ENCODE results near the gene VSTM2B. TPM values are rescaled to one million over a fixed set of nuclear protein-coding genes. Genes with fewer than 3 reads are reported as not detected.

The VSTM2B gene
- total RNA-seq, 2 donors from 2014 or later = not detected

DNA sequence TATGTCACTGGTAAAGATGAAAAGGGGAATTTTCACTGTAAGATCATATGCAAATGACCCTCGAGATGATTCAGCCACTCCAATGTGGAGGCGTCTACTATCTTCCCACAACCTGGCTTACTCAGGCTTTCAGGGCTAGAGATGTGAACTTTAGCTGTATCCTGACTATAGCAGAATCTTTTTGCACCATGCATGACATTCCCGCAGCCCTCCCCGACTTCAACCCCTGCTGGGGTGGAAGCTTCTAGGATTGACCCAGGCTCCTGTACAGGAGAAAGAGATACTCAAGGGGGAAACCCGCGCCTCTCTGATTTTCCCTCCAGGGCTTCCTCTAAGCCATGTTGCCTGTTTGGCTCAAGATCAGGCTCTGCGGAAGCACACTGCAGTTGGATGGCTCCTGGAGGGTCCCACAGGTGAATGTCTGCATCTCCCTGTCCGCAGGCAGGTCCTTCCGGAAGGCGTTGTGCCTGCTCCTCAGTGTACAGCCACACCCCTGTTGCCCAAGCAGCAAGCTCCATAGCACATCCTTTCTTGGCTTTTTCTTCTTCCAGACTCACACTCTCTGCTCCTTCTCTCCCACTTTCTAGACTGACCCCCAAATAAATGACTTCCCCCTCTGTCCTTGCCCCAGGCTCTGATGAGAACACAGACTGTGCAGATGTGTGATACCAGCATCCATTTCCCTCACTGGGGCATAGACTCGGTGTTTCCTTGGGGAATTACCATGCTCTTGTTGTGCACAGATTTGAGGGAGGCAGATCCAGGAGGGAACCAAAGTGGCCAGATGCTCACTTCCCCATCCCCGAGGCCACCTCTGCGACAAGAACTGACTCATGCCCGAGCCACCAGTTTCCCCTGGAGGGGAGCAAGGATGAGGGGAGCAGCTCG lies 51.2 kb downstream of the VSTM2B start:
- no peak for ATAC-seq
- intact Hi-C loops (cut with DNase I) = no loop called here
- no peak for DNase-seq

DNA sequence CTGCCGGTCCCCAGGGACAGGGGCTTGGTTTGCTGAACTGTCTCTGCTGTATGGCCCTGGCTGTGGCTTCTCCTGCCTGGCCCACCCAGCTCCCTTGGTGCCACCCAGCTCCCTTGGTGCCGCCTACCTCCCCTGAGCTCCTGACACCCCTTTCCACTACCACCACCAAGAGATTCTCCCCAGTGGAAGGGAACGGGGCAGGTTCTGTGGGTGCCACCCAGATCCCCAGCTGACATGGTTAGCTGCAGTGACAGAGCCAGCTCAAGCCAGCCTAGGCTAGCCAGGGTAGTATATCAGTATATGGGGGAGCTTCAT lies 51.8 kb downstream of the VSTM2B start:
- intact Hi-C loops (cut with DNase I) = no loop called here
- no peak for DNase-seq
- ATAC-seq = no peak

DNA sequence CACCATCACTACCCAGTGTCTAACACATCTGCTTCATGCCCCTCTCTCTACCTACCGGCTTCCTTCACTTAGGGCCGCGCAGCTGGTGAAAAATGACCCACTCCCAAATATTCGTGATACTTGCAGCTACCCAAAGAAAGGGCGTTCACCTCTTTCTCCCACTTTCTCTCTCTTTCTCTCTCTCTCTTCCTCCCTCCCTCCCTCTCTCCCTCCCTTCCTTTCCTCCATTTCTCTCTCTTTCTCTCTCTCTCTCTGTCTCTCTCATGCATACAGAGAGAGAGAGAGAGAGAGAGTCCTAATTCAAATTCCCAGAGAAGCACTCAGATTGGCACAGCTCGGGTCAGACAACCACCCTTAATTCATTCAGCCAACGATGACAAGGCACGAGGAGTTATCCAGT lies 52.6 kb downstream of the VSTM2B start:
- no peak for ATAC-seq
- no peak for DNase-seq
- intact Hi-C loops (cut with DNase I) = no loop called here

DNA sequence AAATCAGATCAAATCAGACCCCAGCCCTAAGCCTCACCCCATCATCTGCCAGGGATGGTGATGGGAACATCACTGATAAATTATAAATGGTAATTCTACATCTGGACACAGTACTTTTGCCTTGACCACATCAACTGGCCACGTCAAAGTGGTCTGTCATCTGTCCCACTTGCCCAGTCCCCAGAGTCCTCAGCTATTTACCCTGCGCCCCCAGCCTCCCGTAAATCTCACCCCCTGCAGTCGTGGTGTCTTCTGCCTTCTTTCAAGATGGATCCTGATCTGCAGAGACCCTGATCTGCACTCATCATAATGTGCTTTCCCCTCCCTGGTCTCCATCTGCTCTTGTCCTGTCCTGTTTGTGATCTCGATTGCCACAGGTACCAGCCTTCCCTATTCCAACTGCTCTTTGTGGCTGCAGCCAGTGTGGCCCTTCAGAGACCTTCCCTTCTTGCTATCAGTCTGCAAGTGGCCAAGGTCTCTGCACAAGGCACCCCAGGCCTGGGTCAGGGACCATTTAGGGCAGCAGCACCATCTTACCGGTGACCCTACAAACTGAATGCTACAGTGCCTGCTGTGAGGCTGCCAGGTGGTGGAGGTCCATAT lies 53.6 kb downstream of the VSTM2B start:
- ATAC-seq (no peak), DNase-seq (no peak)
- intact Hi-C loops (cut with DNase I) = no loop called here

DNA sequence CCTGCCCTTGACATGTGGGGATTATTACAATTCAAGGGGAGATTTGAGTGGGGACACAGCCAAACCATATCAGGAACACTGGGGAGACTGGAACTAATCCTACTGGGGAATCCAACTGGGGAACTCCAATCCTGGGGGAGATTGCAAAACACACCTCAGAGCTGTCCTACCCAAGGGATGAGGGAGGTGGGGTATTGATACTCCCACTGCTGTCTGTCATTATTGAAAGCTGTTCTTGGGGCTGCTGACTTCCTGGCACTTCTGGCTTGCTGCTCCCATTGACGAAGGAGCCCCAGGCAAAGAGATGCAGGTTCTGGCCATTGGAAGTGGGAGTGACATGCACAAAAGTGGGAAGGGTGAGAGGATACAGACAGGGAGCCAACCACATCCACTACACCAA lies 55.6 kb downstream of the VSTM2B start:
- ATAC-seq (no peak), DNase-seq (no peak)
- intact Hi-C loops (cut with DNase I) = no loop called here

DNA sequence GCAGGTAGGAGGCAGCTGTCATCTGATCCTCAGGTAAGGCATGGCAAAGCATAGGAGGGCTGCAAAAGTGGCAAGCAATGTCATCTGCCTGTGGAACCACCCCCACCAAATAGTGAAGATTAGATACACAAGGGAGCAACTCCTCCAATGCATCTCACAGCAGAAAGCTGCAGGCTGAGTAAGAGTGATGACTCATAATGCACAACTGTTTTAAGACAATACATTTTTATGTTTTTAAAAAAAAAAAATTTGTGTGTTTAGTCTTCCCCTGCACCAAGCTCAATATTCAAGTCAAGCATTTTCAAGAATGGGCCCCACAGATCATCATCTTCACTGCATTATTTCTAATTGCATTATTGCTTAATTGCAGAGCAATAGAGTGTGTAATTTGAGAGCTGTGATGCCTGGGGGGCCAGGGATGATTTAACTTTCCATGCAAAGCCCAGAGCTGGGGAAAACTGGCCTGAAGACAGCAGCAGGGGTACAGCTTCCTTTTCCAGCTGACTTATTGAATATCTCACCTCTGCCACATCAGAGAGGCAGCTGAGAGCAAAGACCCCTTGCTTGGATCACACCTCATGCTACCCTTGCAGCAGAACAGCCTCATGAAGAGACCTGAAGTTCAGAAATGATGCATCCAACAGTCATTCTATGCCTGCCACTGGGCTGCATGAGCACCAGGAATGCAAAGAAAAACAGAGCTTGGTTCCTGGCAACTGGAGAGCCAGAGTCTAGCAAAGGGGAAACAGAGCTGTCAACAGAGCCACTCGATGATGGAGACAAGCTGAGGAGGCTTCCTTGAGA lies 57.6 kb downstream of the VSTM2B start:
- intact Hi-C loops (cut with DNase I) = no loop called here
- DNase-seq = no peak
- no peak for ATAC-seq

DNA sequence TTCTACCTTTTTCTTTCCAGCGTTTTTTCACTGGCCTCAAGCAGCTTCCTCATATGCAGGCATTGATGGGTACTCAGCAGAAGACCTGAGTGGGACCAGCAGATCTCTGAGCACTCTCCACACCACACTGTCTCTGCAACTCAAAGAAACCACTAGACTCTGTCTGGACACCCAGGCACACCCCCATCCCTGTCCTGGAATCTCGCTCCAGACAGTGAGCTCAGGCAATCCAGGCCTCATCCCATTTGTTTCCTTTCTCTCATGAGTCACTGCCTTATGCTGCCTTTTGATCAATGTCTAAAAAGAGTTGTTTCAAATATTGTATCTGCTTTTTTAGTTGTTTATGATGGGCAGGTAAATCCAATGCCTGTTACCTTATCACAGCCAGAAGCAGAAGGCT lies 60.6 kb downstream of the VSTM2B start:
- DNase-seq = no peak
- ATAC-seq = no peak
- intact Hi-C loops (cut with DNase I) = no loop called here

DNA sequence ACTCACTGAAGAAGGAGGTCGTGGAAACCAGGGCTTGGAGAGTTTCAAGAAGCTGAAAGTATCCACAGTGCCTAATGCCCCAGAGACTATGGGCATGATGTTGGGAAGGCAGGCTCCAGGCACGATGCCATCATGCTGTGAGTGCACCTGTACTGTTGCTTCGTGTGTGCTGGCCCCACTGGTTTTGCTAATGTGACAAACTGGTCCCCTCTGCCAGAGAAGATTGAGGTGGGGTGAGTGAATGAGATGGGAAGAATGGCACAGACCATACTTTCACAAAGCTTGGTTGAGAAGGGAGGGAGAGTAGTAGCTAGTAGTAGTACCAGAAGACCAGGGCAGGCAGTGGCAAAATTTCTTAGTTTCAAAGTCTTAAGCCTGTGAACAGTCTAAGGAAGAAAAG lies 61.3 kb downstream of the VSTM2B start:
- DNase-seq = no peak
- no peak for ATAC-seq
- intact Hi-C loops (cut with DNase I) = no loop called here

DNA sequence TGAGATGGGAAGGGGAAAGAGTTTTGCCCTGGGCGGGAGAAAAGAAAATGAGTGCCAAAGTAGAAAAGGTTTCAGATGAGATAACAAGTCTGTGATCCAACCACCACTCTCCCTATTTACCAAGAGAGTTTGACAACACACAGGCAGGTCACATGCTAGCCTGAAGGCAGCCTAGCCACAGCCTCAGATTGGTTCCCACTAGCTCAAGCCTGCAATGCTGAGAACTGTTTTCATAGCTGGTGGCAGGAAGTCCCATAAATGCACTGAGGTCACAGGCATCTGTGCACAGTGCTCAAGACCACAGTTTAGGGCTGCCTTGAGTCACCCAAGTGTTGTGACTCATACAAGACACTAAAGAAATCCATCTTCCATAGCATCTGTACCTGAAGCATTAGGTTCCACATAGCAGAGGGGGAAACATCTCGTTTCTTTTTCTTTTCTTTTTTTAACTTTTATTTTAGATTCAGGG lies 61.8 kb downstream of the VSTM2B start:
- DNase-seq (no peak), ATAC-seq (no peak)
- intact Hi-C loops (cut with DNase I) = no loop called here

DNA sequence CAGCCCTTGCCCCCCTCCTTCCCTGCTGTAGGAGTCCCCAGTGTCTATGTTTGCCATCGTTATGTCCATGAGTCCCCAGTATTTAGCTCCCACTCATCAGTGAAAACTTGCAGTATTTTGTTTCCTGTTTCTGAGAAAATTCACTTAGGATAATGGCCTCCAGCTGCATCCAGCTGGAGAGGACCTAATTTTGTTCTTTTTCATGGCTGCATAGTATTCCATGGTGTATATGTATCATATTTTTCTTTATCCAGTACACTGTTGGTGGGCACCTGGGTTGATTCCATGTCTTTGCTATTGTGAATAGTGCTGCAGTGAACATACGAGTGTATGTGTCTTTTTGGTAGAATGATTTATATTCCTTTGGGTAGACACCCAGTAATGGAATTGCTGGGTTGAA lies 62.3 kb downstream of the VSTM2B start:
- intact Hi-C loops (cut with DNase I) = no loop called here
- ATAC-seq = no peak
- no peak for DNase-seq

DNA sequence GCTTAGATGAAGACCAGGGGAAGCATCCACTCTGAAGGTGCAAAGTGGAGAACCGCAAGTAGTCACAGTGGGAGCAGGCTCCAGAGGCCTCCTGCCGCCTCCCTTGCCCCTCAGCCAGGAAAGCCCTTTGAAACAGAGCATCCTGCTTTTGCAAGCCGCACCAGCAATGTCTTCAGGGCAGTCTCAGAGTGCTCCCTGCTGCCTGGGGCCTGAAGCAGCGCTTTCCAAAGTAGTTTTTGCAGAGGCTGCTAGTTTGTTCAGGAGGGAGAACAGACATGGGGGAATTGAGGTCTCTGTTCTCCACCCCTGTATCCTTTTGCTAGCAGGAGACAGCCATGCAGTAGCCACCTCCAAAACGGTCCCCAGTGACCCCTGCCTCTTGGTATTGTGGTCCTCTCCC lies 64.5 kb downstream of the VSTM2B start:
- ATAC-seq = no peak
- no peak for DNase-seq
- intact Hi-C loops (cut with DNase I) = no loop called here

DNA sequence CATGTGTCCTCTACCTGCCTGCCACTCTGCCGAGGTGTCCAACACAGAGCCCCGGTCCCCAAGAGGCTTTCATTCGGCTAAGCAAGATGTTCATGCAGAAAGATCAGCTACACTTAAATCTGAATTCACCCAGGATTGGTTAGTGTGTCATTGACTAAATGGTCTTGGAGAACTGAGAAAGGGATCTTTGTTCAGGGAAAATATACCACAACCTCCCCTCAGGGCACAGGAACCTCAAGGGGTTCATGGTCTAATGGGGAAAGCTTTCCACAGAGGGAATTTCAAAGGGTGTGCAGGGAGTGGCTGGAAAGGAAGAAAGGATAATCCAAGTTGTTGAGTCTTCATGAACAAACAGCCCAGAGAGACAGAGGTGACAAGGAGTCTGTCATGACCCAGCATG lies 65.9 kb downstream of the VSTM2B start:
- DNase-seq (no peak), ATAC-seq (no peak)
- intact Hi-C loops (cut with DNase I) = no loop called here

DNA sequence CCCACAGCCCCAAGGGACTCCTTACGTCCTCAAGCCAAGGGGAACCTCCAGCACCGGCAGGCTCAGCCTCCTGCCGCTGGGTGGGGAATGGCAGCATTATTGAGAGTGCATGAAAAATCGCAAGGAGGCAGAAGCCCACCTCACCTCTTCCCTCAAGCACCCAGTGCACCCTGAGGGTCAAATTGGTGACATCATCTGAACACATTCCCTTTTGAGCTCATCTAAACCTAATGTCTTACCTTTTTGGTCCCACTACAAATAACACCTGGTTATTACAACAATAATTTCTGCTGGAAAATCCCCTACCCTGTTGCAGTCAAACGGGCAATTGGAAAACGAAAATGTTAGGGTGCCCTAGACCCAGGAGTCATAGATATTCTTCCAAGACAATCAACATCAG lies 68.1 kb downstream of the VSTM2B start:
- no peak for ATAC-seq
- intact Hi-C loops (cut with DNase I) = no loop called here
- DNase-seq = no peak

DNA sequence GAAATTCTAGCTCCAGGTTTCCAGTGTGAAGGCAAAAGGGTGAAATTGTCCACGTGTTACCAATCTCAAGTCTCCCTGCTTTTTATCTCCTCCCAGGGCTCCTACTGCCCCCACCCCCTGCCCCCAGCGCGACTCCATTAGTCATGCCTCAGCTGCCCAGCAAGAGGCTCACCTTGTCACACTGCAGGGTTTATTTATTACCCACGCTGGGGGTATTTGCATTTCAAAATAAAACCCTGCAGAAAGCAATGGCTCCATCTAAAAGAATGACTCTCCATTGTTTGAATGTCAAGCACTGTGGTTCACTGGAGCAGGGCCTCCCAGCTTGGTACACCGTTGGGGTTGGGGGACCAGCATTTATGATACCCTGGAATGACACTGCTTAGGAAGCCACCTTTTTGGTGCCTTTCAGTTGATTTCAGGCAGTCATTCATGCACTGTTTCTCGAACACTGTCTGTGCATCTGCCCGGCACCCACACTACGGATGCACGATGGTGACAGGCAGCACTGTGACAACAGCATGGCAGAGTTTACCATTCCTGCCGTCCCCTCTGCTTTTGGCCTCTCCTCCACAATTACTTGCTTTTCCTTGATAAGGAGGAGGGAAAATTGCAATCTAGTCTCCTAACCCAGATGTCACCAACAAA lies 70.4 kb downstream of the VSTM2B start:
- DNase-seq (no peak), ATAC-seq (no peak)
- intact Hi-C loops (cut with DNase I) = no loop called here

DNA sequence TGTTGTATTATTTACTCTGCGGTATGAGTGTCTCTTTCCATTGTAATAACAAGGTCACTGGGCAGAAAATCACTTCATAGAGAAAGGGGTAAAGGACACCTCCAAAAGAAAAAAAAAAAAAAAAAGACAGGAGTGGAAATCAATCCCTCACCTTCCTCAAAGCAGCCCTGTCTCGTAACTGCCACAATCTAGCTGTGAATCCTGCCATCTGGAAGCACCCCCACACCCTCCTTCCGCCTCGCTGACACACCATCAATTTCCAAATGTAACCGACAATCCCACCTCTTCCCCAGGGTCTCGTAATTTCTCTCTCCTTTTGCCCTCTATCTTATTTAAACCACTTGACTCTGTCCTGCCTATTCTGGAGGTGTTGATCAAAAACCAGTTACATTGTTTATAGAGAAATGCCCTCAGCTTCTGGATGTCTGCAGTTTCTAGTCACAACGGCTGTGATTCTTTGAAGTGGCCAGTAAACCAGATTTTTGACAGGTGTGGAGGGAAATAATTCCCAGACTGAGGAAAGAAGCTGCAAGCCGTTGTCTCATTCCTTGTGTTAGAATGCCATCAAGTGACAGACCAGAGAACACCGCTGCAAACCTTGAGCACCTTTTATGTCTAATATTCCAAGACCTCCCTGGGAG lies 71.2 kb downstream of the VSTM2B start:
- ATAC-seq (no peak), DNase-seq (no peak)
- intact Hi-C loops (cut with DNase I) = no loop called here

DNA sequence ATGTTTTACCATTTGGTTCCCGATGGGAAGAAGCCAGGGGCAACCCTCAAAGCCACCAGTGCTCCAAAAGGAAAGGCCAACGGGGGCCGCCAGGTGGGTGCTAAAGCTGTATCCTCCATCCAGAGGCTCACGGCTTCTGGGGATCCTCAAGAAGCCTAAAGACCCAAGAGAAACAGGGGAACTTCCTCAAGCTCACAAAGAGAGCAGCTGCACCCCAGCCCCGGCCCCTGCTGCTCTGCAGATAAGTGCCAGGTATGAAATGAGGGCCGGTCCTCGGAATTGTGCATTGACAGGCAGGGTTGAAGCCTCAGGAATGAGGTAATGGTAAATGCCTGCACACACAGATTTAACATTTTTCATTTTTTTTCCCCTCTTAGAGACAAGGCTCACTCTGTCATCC lies 72.2 kb downstream of the VSTM2B start:
- ATAC-seq (no peak), DNase-seq (no peak)
- intact Hi-C loops (cut with DNase I) = no loop called here

DNA sequence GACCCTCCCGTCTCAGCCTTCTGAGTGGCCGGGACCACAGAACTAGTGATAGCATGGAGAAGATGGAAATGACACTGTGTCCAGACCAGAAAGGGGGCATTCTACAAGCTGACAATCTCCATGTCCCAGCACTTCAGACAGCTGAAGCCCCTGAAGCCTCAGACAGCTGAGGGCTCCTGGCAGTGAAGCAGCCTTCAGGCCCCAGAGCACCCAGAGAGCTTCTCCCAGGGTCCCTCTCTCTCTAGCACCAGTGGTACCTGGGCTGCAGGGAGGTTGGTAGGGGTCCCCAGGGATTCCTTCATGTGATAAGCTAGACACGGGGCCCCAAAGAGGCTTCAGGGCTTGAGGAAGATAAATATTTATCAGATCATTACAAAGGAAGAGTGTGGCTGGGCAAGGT lies 72.7 kb downstream of the VSTM2B start:
- DNase-seq (no peak), ATAC-seq (no peak)
- intact Hi-C loops (cut with DNase I) = no loop called here

DNA sequence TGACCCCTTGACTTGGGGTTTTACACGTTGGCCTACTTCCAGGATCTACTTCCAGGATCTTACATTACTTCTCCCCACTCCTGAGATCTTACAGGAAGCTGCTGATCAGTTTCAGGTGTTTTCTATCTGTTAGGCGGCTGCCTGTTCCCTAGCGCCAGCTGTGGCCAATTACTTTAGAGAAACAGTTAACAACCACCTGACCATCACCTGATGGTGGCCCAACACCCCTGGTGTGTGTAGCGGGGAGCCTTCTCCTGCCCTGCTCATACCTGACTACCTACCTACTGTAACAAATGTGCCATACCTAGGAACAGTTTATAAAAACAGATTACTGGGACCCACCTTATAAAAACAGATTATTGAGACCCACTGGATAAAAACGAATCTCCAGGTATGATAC lies 77.5 kb downstream of the VSTM2B start:
- ATAC-seq = no peak
- no peak for DNase-seq
- intact Hi-C loops (cut with DNase I) = no loop called here

DNA sequence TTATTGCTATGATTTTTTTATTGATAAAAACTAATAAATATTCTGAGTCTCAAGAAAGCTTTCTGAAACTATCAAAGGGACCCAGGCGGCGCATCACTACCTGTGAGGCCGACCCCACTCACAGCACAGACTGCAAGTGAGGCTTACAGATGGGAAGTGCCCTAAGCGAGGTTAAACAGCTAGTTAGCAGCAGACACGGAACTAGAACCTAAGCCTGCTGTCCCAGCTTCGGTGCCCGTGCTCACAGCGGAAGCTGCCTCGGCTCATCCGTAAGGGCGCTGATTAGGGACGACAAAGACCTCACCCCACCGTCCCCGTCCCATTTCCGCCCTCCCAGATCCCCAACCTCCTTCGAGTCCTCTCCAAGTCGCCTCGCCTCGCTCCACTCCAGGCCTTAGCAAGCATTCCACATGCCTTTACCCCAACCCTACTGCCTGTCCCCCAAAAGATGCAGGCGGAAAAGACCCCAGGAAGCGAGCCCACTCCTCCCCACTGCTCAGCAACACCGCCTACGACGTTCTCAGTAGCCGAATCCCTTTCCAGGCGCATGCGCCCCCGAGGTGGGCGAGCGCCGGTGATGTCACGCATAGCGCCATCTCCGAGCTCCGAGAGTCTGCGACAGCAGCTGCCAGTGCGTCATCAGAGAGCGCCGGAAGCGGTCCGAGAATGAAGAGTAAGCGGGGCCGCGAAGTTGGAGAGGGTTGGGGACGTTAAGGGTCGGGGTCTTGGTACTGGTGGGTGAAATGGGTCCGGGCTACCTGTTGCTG lies 80.0 kb downstream of the VSTM2B start, which contains the start of gene POP4:
Gene POP4, plus strand, starts transcription at position 631 of the 767 bp plus-strand sequence. Its CDS starts 36 bp downstream, at position 667.
- DNase-seq (peak; percentile 99), ATAC-seq (peak; percentile 97)
- intact Hi-C loops (cut with DNase I) = loop anchor here in 1 of 2 donors (5.0 kb wide), 1 partner anchor 111 kb away; the partner anchor contains the start of gene C19orf12
